ENCODE results near the gene CUEDC2. TPM values are rescaled to one million over a fixed set of nuclear protein-coding genes. Genes with fewer than 3 reads are reported as not detected.

The CUEDC2 gene
- polyA plus RNA-seq, 1 donor from 2014 or later = 169 TPM

DNA sequence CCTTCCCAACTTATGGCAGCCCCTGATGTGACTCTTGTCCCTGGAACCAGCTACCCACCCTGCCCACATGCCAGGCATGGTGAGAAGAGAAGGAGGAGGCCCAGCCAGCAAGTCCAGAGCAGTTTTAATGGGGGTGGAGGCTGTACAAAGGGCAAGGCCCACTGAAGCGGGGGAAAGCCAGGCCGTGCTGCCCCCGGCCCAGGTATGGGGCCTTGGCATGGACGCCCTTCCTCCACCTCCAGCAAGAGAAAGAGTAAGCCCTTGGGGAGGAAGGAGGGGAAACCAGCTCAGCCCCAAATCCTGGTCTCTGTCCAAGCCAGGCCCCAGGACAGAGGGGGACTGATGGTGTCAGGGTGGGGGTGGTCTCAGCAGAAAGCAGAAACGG lies 29.9 kb downstream of the CUEDC2 start:
- Histone ChIP-seq H3K27ac (ENCODE audit: low read length) (no peak overlapping the region), H3K9me3 (ENCODE audit: low read length) (no peaks in the 10 kb centered on the region), H4K20me1 (ENCODE audit: insufficient read depth) (no peaks in the 10 kb centered on the region), H3K4me3 (ENCODE audit: low read length) (no peak overlapping the region), H3K27me3 (ENCODE audit: insufficient read depth, low read depth, low read length) (no peaks in the 10 kb centered on the region), H3F3A (ENCODE audit: insufficient read depth, low read length, poor library complexity, severe bottlenecking) (no peaks in the 10 kb centered on the region), H3K36me3 (ENCODE audit: insufficient read depth, low read length) (no peaks in the 10 kb centered on the region), H3K79me2 (replicated peaks; ENCODE audit: insufficient read depth, low read length) (no peaks in the 10 kb centered on the region), H3K9me2 (ENCODE audit: insufficient read depth, low read length) (no peaks in the 10 kb centered on the region), H3K4me2 (ENCODE audit: low read length) (no peak overlapping the region), H3K9ac (ENCODE audit: low read length) (no peak overlapping the region), H2AFZ (ENCODE audit: low read depth, low read length) (no peak overlapping the region)
- TF ChIP-seq EP300 (conservative IDR thresholded peaks at IDR 0.05; ENCODE audit: poor library complexity, severe bottlenecking) (no peak), RAD21 (conservative IDR thresholded peaks at IDR 0.05) (no peak), MXI1 (conservative IDR thresholded peaks at IDR 0.05; ENCODE audit: poor library complexity, severe bottlenecking) (no peak)
- TF ChIP-seq, protein P1, sequence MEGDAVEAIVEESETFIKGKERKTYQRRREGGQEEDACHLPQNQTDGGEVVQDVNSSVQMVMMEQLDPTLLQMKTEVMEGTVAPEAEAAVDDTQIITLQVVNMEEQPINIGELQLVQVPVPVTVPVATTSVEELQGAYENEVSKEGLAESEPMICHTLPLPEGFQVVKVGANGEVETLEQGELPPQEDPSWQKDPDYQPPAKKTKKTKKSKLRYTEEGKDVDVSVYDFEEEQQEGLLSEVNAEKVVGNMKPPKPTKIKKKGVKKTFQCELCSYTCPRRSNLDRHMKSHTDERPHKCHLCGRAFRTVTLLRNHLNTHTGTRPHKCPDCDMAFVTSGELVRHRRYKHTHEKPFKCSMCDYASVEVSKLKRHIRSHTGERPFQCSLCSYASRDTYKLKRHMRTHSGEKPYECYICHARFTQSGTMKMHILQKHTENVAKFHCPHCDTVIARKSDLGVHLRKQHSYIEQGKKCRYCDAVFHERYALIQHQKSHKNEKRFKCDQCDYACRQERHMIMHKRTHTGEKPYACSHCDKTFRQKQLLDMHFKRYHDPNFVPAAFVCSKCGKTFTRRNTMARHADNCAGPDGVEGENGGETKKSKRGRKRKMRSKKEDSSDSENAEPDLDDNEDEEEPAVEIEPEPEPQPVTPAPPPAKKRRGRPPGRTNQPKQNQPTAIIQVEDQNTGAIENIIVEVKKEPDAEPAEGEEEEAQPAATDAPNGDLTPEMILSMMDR (IDR thresholded peaks at IDR 0.05; ENCODE audit: poor library complexity, severe bottlenecking) = no peak

DNA sequence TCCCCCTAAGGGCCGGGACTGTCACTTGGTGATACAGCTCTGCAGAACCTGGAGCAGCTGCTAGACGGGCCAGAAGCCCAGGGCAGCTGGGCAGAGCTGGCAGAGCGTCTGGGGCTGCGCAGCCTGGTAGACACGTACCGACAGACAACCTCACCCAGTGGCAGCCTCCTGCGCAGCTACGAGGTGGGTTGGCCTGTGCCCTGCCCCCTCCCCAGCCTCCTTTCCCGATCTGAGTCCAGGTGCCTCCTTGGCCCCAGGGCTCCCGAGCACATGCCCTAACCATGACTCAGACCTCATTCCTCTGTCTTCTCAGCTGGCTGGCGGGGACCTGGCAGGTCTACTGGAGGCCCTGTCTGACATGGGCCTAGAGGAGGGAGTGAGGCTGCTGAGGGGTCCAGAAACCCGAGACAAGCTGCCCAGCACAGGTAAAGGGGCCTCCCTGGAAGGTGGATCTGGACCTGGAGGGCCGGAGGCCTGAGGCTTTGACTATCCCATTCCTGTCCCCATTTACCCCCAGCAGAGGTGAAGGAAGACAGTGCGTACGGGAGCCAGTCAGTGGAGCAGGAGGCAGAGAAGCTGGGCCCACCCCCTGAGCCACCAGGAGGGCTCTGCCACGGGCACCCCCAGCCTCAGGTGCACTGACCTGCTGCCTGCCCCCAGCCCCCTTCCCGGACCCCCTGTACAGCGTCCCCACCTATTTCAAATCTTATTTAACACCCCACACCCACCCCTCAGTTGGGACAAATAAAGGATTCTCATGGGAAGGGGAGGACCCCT lies 30.5 kb downstream of the CUEDC2 start:
- no peaks in the 10 kb centered on the region for H3K27me3 ChIP-seq (ENCODE audit: insufficient read depth, low read depth, low read length)
- no peak overlapping the region for H3K4me3 ChIP-seq (ENCODE audit: low read length)
- no peak overlapping the region for H3K4me2 ChIP-seq (ENCODE audit: low read length)
- H2AFZ ChIP-seq (ENCODE audit: low read depth, low read length) = no peak overlapping the region
- H3K9ac ChIP-seq (ENCODE audit: low read length) = no peak overlapping the region
- no peaks in the 10 kb centered on the region for H3F3A ChIP-seq (ENCODE audit: insufficient read depth, low read length, poor library complexity, severe bottlenecking)
- no peaks in the 10 kb centered on the region for H3K9me3 ChIP-seq (ENCODE audit: low read length)
- H3K27ac ChIP-seq (ENCODE audit: low read length) = no peak overlapping the region
- H3K9me2 ChIP-seq (ENCODE audit: insufficient read depth, low read length) = no peaks in the 10 kb centered on the region
- no peaks in the 10 kb centered on the region for H3K79me2 ChIP-seq (replicated peaks; ENCODE audit: insufficient read depth, low read length)
- TF ChIP-seq POLR2AphosphoS5 (IDR thresholded peaks at IDR 0.05) (no peak), TAF1 (IDR thresholded peaks at IDR 0.05; ENCODE audit: low read depth) (no peak), EP300 (conservative IDR thresholded peaks at IDR 0.05; ENCODE audit: poor library complexity, severe bottlenecking) (no peak), EZH2 (IDR thresholded peaks at IDR 0.05; ENCODE audit: borderline replicate concordance, insufficient read depth, low read length, poor library complexity, severe bottlenecking) (no peak), SMC3 (conservative IDR thresholded peaks at IDR 0.05; ENCODE audit: poor library complexity) (no peak), MXI1 (conservative IDR thresholded peaks at IDR 0.05; ENCODE audit: poor library complexity, severe bottlenecking) (no peak), RAD21 (conservative IDR thresholded peaks at IDR 0.05) (no peak)
- TF ChIP-seq, protein P1 (IDR thresholded peaks at IDR 0.05; ENCODE audit: poor library complexity, severe bottlenecking) = no peak
- TF ChIP-seq, protein P2, sequence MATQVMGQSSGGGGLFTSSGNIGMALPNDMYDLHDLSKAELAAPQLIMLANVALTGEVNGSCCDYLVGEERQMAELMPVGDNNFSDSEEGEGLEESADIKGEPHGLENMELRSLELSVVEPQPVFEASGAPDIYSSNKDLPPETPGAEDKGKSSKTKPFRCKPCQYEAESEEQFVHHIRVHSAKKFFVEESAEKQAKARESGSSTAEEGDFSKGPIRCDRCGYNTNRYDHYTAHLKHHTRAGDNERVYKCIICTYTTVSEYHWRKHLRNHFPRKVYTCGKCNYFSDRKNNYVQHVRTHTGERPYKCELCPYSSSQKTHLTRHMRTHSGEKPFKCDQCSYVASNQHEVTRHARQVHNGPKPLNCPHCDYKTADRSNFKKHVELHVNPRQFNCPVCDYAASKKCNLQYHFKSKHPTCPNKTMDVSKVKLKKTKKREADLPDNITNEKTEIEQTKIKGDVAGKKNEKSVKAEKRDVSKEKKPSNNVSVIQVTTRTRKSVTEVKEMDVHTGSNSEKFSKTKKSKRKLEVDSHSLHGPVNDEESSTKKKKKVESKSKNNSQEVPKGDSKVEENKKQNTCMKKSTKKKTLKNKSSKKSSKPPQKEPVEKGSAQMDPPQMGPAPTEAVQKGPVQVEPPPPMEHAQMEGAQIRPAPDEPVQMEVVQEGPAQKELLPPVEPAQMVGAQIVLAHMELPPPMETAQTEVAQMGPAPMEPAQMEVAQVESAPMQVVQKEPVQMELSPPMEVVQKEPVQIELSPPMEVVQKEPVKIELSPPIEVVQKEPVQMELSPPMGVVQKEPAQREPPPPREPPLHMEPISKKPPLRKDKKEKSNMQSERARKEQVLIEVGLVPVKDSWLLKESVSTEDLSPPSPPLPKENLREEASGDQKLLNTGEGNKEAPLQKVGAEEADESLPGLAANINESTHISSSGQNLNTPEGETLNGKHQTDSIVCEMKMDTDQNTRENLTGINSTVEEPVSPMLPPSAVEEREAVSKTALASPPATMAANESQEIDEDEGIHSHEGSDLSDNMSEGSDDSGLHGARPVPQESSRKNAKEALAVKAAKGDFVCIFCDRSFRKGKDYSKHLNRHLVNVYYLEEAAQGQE (IDR thresholded peaks at IDR 0.05; ENCODE audit: borderline replicate concordance) = no peak
- no peaks in the 10 kb centered on the region for H4K20me1 ChIP-seq (ENCODE audit: insufficient read depth)
- no peaks in the 10 kb centered on the region for H3K36me3 ChIP-seq (ENCODE audit: insufficient read depth, low read length)

Data from neural cell (in vitro differentiated cells).